HepG2 (cell line): ENCODE results near the gene SLC44A5.

ENCODE experiments used
- EED ChIP-seq: sonication (generic); formaldehyde crosslinking; IDR thresholded peaks from 2 replicates; pipeline ENCODE4 v1.5.0; 2020; ENCODE audit warnings: mild to moderate bottlenecking, missing genetic modification reagents
- FOXJ3 ChIP-seq: sonication (generic); formaldehyde crosslinking; IDR thresholded peaks from 2 replicates; pipeline ENCODE4 v1.4.0; 2020; ENCODE audit warnings: missing genetic modification reagents, mild to moderate bottlenecking, borderline replicate concordance
- HNF4G ChIP-seq, 2 experiments: sonication (generic) in 1 of 2; formaldehyde crosslinking in 1 of 2; IDR thresholded peaks; 2 replicates each; pipeline versions ENCODE4 v1.4.0 to v1.6.1; 2011 to 2020; ENCODE audit warnings: borderline replicate concordance in 2 of 2, low read depth in 2 of 2, mild to moderate bottlenecking in 2 of 2, low read length in 1 of 2, missing genetic modification reagents in 1 of 2, moderate library complexity in 1 of 2
- PHF8 ChIP-seq: sonication (generic); formaldehyde crosslinking; IDR thresholded peaks from 2 replicates; pipeline ENCODE4 v1.5.0; 2020; ENCODE audit warnings: missing genetic modification reagents
- RXRA ChIP-seq: sonication (generic); formaldehyde crosslinking; IDR thresholded peaks from 2 replicates; pipeline ENCODE4 v1.5.1; 2020; ENCODE audit warnings: missing genetic modification reagents
- TCF7 ChIP-seq: sonication (generic); IDR thresholded peaks from 2 replicates; pipeline ENCODE4 v1.6.1; 2016; ENCODE audit warnings: antibody characterized with exemption, low read depth
- TF ChIP-seq, protein P1 (sequence below): sonication (generic); formaldehyde crosslinking; IDR thresholded peaks from 2 replicates; pipeline ENCODE4 v1.9.0; 2021; ENCODE audit warnings: mild to moderate bottlenecking, missing genetic modification reagents
- TF ChIP-seq, protein P2 (sequence below): sonication (generic); formaldehyde crosslinking; IDR thresholded peaks from 2 replicates; pipeline ENCODE4 v1.5.0; 2020; ENCODE audit warnings: mild to moderate bottlenecking, missing genetic modification reagents, moderate library complexity

DNA sequence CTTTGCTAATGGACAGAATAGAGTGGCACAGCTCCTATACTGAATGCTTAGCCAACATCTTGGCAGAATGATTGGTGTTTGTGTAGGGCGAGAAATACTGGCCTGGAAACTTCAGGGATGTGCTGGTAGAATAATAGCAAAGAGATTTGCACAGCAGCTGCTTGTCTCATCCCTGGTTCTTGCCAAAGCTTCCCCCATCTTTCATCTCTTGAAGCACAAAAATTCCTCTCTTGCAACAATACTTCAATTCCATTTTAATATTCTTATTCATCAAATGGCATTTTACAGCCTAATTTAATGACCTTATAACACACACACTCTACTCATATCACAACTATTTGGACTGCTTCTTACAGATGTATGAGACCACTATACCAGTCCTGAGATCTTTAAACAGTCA, 439.0 kb downstream of the SLC44A5 start:
- TF ChIP-seq PHF8 (CRISPR knock-in tag) (no peak), EED (CRISPR knock-in tag) (no peak), FOXJ3 (no peak), HNF4G (IDR thresholded peaks at IDR 0.05; ENCODE audit: borderline replicate concordance, low read depth, low read length) (no peak), HNF4G (CRISPR knock-in tag; IDR thresholded peaks at IDR 0.05; ENCODE audit: borderline replicate concordance, low read depth) (no peak), RXRA (CRISPR knock-in tag) (no peak), TCF7 (no peak)
- TF ChIP-seq, protein P1, sequence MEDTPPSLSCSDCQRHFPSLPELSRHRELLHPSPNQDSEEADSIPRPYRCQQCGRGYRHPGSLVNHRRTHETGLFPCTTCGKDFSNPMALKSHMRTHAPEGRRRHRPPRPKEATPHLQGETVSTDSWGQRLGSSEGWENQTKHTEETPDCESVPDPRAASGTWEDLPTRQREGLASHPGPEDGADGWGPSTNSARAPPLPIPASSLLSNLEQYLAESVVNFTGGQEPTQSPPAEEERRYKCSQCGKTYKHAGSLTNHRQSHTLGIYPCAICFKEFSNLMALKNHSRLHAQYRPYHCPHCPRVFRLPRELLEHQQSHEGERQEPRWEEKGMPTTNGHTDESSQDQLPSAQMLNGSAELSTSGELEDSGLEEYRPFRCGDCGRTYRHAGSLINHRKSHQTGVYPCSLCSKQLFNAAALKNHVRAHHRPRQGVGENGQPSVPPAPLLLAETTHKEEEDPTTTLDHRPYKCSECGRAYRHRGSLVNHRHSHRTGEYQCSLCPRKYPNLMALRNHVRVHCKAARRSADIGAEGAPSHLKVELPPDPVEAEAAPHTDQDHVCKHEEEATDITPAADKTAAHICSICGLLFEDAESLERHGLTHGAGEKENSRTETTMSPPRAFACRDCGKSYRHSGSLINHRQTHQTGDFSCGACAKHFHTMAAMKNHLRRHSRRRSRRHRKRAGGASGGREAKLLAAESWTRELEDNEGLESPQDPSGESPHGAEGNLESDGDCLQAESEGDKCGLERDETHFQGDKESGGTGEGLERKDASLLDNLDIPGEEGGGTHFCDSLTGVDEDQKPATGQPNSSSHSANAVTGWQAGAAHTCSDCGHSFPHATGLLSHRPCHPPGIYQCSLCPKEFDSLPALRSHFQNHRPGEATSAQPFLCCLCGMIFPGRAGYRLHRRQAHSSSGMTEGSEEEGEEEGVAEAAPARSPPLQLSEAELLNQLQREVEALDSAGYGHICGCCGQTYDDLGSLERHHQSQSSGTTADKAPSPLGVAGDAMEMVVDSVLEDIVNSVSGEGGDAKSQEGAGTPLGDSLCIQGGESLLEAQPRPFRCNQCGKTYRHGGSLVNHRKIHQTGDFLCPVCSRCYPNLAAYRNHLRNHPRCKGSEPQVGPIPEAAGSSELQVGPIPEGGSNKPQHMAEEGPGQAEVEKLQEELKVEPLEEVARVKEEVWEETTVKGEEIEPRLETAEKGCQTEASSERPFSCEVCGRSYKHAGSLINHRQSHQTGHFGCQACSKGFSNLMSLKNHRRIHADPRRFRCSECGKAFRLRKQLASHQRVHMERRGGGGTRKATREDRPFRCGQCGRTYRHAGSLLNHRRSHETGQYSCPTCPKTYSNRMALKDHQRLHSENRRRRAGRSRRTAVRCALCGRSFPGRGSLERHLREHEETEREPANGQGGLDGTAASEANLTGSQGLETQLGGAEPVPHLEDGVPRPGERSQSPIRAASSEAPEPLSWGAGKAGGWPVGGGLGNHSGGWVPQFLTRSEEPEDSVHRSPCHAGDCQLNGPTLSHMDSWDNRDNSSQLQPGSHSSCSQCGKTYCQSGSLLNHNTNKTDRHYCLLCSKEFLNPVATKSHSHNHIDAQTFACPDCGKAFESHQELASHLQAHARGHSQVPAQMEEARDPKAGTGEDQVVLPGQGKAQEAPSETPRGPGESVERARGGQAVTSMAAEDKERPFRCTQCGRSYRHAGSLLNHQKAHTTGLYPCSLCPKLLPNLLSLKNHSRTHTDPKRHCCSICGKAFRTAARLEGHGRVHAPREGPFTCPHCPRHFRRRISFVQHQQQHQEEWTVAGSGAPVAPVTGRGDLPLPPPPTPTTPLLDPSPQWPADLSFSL (CRISPR knock-in tag): no peak
- TF ChIP-seq, protein P2, sequence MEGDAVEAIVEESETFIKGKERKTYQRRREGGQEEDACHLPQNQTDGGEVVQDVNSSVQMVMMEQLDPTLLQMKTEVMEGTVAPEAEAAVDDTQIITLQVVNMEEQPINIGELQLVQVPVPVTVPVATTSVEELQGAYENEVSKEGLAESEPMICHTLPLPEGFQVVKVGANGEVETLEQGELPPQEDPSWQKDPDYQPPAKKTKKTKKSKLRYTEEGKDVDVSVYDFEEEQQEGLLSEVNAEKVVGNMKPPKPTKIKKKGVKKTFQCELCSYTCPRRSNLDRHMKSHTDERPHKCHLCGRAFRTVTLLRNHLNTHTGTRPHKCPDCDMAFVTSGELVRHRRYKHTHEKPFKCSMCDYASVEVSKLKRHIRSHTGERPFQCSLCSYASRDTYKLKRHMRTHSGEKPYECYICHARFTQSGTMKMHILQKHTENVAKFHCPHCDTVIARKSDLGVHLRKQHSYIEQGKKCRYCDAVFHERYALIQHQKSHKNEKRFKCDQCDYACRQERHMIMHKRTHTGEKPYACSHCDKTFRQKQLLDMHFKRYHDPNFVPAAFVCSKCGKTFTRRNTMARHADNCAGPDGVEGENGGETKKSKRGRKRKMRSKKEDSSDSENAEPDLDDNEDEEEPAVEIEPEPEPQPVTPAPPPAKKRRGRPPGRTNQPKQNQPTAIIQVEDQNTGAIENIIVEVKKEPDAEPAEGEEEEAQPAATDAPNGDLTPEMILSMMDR (CRISPR knock-in tag): no peak
